ENCODE results near the gene MVB12A. TPM values are rescaled to one million over a fixed set of nuclear protein-coding genes. Genes with fewer than 3 reads are reported as not detected.
A peak's percentile ranks its signal among the peaks of the same experiment; 100 is the strongest.

MVB12A gene
- total and polyA plus RNA-seq, 10 of the 15 experiments (the other 5 are each of a cell fraction or from before 2014, with no cell fraction given): 1.2 to 47.6 (median 26.3) TPM

DNA sequence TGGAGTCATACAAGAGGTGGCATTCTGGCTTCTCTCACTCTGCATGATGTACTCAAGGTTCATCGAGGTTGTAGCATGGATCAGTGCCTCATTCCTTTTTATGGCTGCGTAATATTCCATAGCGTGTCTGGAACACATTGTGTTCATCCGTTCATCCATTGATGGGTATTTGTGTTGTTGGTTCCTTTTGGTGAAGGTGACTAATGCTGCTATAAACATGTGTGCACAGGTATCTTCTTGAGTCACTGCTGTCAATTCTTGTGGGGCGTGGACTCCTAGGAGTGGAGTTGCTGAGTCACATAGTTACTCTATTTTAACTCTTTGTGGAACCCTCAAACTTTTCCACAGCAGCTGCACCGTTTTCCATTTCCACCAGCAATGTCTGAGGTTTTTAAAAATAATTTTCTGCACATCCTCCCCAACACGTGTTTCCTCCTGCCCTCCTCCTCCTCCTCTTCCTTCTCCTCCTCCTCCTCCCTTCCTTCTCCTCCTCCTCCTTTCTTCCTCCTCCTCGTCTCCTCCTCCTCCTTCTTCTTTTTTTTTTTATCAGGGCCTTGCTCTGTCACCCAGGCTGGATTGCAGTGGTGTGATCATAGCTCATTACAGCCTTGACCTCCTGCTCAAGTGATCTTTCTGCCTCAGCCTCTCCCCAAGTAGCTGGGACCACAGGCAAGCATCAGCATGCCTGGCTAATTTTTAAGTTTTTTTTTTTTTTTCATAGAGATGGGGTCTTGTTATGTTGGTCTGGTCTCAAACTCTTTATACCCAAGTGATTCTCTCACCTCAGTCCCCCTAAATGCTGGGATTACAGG is 30.6 kb downstream of the MVB12A start:
- Histone ChIP-seq H4K20me1 (ENCODE audit: control insufficient read depth, insufficient read depth) (no peaks in the 10 kb centered on the region; the same call in 1 of the 2 replicates), H3K79me2 (ENCODE audit: control insufficient read depth, insufficient read depth, low read length) (no peaks in the 10 kb centered on the region), H3K27ac (ENCODE audit: control insufficient read depth, insufficient read depth) (no peak overlapping the region), H2AFZ (ENCODE audit: control insufficient read depth, low read depth, low read length) (peak overlapping the region; percentile 23; the same call in 1 of the 2 replicates), H3K36me3 (ENCODE audit: control insufficient read depth in 2 of 2, insufficient read depth in 2 of 2, low read length in 1 of 2) (no peaks in the 10 kb centered on the region), H3K4me2 (ENCODE audit: control insufficient read depth, insufficient read depth) (0 out of 2 replicates have a peak overlapping the region, but pooled peaks have one; percentile 17), H3K27me3 (replicated peaks in 1 of 2; ENCODE audit: control insufficient read depth in 2 of 2, insufficient read depth in 2 of 2, low read length in 1 of 2) (peaks cover 5 to 6% of the 10 kb centered on the region in 2 experiments; a peak in 3 of 4 replicates), H3K4me1 (ENCODE audit: control insufficient read depth, insufficient read depth, low read length) (peaks cover 11% of the 10 kb centered on the region), H3K4me3 (no peak overlapping the region), H3K9ac (ENCODE audit: control insufficient read depth, insufficient read depth, low read length) (no peak overlapping the region), H3K9me3 (replicated peaks; ENCODE audit: control insufficient read depth, insufficient read depth, low read length) (no peaks in the 10 kb centered on the region; the same call in 2 of the 3 replicates)
- ChIA-PET CTCF (no interaction called here), POLR2A (interaction anchor here (0.7 kb wide), 1 partner anchor 700 kb away, joined by 4 read pairs; no protein-coding TSS in a partner anchor), SMC1A (ENCODE audit: uncharacterized antibody, unreplicated experiment) (interaction anchor here (0.7 kb wide), 1 partner anchor 15 kb away, joined by 3 read pairs; no protein-coding TSS in a partner anchor), RAD21 (ENCODE audit: unreplicated experiment) (interaction anchor here (1.0 to 1.1 kb wide), 2 partner anchors 9 to 15 kb away, joined by 3 to 4 read pairs; no protein-coding TSS in a partner anchor)
- in situ Hi-C loops (cut with MboI) (no loop called here), intact Hi-C loops (cut with micrococcal nuclease; ENCODE audit: unreplicated experiment) (no loop called here)
- WGBS (ENCODE audit: insufficient coverage, insufficient replicate concordance, low lambda C conversion rate, missing lambda C conversion rate): 44% methylated on average over 7 of the region's 8 CpGs
- BruUV-seq (replicated peaks): no TSS peak
- ATAC-seq (peak; percentile 64), FAIRE-seq (peak; percentile 31), DNase-seq (ENCODE audit: low read depth, low spot score) (no peak)
- TF ChIP-seq EGR1 (IDR thresholded peaks at IDR 0.05; ENCODE audit: borderline replicate concordance in 1 of 2, low read depth in 2 of 2, low read length in 2 of 2) (no peak), RUNX3 (IDR thresholded peaks at IDR 0.05; ENCODE audit: low read length) (peak; percentile 46), CHD4 (IDR thresholded peaks at IDR 0.05) (no peak), IKZF2 (IDR thresholded peaks at IDR 0.05) (peak in 1 of 2 experiments; percentile 16; a peak in 1 of 4 replicates), MYC (IDR thresholded peaks at IDR 0.05; ENCODE audit: insufficient read depth, insufficient read length, insufficient replicate concordance, low read length, severe bottlenecking) (no peak), STAT3 (IDR thresholded peaks at IDR 0.05; ENCODE audit: low read depth, low read length) (no peak), SUZ12 (IDR thresholded peaks at IDR 0.05; ENCODE audit: unreplicated experiment) (no peak), EED (IDR thresholded peaks at IDR 0.05; ENCODE audit: low read depth) (peak; percentile 44), HDAC2 (IDR thresholded peaks at IDR 0.05) (no peak), MEF2B (IDR thresholded peaks at IDR 0.05; ENCODE audit: partially characterized antibody, poor library complexity, severe bottlenecking) (no peak)
- TF ChIP-seq, protein P1, sequence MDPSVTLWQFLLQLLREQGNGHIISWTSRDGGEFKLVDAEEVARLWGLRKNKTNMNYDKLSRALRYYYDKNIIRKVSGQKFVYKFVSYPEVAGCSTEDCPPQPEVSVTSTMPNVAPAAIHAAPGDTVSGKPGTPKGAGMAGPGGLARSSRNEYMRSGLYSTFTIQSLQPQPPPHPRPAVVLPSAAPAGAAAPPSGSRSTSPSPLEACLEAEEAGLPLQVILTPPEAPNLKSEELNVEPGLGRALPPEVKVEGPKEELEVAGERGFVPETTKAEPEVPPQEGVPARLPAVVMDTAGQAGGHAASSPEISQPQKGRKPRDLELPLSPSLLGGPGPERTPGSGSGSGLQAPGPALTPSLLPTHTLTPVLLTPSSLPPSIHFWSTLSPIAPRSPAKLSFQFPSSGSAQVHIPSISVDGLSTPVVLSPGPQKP (IDR thresholded peaks at IDR 0.05; ENCODE audit: low read depth, low read length): no peak
- TF ChIP-seq, protein P2, sequence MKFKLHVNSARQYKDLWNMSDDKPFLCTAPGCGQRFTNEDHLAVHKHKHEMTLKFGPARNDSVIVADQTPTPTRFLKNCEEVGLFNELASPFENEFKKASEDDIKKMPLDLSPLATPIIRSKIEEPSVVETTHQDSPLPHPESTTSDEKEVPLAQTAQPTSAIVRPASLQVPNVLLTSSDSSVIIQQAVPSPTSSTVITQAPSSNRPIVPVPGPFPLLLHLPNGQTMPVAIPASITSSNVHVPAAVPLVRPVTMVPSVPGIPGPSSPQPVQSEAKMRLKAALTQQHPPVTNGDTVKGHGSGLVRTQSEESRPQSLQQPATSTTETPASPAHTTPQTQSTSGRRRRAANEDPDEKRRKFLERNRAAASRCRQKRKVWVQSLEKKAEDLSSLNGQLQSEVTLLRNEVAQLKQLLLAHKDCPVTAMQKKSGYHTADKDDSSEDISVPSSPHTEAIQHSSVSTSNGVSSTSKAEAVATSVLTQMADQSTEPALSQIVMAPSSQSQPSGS (IDR thresholded peaks at IDR 0.05; ENCODE audit: low read length): no peak
- TF ChIP-seq, protein P3, sequence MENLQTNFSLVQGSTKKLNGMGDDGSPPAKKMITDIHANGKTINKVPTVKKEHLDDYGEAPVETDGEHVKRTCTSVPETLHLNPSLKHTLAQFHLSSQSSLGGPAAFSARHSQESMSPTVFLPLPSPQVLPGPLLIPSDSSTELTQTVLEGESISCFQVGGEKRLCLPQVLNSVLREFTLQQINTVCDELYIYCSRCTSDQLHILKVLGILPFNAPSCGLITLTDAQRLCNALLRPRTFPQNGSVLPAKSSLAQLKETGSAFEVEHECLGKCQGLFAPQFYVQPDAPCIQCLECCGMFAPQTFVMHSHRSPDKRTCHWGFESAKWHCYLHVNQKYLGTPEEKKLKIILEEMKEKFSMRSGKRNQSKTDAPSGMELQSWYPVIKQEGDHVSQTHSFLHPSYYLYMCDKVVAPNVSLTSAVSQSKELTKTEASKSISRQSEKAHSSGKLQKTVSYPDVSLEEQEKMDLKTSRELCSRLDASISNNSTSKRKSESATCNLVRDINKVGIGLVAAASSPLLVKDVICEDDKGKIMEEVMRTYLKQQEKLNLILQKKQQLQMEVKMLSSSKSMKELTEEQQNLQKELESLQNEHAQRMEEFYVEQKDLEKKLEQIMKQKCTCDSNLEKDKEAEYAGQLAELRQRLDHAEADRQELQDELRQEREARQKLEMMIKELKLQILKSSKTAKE (IDR thresholded peaks at IDR 0.05; ENCODE audit: low read depth, poor library complexity, severe bottlenecking): no peak
- TF ChIP-seq, protein P4, sequence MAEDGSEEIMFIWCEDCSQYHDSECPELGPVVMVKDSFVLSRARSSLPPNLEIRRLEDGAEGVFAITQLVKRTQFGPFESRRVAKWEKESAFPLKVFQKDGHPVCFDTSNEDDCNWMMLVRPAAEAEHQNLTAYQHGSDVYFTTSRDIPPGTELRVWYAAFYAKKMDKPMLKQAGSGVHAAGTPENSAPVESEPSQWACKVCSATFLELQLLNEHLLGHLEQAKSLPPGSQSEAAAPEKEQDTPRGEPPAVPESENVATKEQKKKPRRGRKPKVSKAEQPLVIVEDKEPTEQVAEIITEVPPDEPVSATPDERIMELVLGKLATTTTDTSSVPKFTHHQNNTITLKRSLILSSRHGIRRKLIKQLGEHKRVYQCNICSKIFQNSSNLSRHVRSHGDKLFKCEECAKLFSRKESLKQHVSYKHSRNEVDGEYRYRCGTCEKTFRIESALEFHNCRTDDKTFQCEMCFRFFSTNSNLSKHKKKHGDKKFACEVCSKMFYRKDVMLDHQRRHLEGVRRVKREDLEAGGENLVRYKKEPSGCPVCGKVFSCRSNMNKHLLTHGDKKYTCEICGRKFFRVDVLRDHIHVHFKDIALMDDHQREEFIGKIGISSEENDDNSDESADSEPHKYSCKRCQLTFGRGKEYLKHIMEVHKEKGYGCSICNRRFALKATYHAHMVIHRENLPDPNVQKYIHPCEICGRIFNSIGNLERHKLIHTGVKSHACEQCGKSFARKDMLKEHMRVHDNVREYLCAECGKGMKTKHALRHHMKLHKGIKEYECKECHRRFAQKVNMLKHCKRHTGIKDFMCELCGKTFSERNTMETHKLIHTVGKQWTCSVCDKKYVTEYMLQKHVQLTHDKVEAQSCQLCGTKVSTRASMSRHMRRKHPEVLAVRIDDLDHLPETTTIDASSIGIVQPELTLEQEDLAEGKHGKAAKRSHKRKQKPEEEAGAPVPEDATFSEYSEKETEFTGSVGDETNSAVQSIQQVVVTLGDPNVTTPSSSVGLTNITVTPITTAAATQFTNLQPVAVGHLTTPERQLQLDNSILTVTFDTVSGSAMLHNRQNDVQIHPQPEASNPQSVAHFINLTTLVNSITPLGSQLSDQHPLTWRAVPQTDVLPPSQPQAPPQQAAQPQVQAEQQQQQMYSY (CRISPR knock-in tag; IDR thresholded peaks at IDR 0.05): no peak
